GM23248 (cell line): ENCODE measurements around the gene CHIT1.

Source experiments
- EZH2 ChIP-seq: fragments of 200-600 bp; sonication (generic); IDR thresholded peaks from 2 replicates; pipeline ENCODE4 v1.6.1; 2018; ENCODE audit warnings: antibody characterized with exemption, mild to moderate bottlenecking; ENCODE audit not compliant: insufficient read depth, poor library complexity, severe bottlenecking
- EZH2phosphoT487 ChIP-seq: fragments of 200-600 bp; sonication (generic); IDR thresholded peaks from 2 replicates; pipeline ENCODE4 v1.6.1; 2018; ENCODE audit warnings: antibody characterized with exemption, moderate library complexity, mild to moderate bottlenecking, low read depth; ENCODE audit not compliant: insufficient read depth

DNA sequence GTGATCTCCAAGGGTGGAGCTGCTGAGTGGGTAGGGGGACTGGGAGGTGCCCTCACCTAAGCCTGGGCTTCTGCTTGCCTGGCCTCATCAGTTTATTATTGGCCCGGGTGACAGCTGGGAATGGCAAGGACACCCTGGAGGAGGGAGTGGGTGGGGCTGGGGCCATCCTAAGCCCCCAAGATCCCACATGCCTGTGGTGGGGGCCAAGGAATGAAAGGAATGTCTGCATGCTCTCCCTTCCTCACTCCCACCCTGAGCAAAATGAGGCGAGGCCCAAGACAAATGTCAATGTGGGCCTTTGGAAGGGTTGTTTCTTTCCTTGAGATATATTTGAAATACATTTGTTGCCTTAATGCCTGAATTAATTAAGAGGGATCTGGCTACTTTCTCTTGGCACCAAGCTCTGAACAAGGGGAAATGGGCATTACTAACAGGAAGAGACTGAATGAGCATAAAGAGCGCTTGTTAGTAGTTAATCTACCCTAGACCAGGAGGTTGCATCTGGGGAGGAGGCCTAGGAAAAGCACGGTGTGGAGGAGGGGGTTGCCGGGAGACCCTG is 23.3 kb downstream of the CHIT1 start:
- TF ChIP-seq EZH2phosphoT487 (no peak), EZH2 (no peak)
